PFSK-1 (cell line): ENCODE measurements around the gene RAB39A.
A peak's percentile ranks its signal among the peaks of the same experiment; 100 is the strongest.

Experiments used
- POLR2AphosphoS5 ChIP-seq: IDR thresholded peaks from 2 replicates; pipeline ENCODE4 v1.6.1; 2012; ENCODE audit warnings: low read depth, mild to moderate bottlenecking, control low read depth, low read length, moderate library complexity
- TAF1 ChIP-seq: IDR thresholded peaks from 2 replicates; pipeline ENCODE4 v1.6.1; 2012; ENCODE audit warnings: low read length, control low read depth, borderline replicate concordance; ENCODE audit not compliant: insufficient read depth
- TF ChIP-seq, protein P1 (sequence below), 2 experiments: IDR thresholded peaks; 2 replicates each; pipeline versions ENCODE4 v1.6.1 to v1.8.0; 2011 to 2012; ENCODE audit warnings: low read depth in 2 of 2, low read length in 2 of 2, control low read depth in 1 of 2, inconsistent platforms in 1 of 2, mild to moderate bottlenecking in 1 of 2, moderate library complexity in 1 of 2; ENCODE audit not compliant: insufficient read depth in 1 of 2

- TF ChIP-seq TAF1 = no peak
- TF ChIP-seq, protein P1, sequence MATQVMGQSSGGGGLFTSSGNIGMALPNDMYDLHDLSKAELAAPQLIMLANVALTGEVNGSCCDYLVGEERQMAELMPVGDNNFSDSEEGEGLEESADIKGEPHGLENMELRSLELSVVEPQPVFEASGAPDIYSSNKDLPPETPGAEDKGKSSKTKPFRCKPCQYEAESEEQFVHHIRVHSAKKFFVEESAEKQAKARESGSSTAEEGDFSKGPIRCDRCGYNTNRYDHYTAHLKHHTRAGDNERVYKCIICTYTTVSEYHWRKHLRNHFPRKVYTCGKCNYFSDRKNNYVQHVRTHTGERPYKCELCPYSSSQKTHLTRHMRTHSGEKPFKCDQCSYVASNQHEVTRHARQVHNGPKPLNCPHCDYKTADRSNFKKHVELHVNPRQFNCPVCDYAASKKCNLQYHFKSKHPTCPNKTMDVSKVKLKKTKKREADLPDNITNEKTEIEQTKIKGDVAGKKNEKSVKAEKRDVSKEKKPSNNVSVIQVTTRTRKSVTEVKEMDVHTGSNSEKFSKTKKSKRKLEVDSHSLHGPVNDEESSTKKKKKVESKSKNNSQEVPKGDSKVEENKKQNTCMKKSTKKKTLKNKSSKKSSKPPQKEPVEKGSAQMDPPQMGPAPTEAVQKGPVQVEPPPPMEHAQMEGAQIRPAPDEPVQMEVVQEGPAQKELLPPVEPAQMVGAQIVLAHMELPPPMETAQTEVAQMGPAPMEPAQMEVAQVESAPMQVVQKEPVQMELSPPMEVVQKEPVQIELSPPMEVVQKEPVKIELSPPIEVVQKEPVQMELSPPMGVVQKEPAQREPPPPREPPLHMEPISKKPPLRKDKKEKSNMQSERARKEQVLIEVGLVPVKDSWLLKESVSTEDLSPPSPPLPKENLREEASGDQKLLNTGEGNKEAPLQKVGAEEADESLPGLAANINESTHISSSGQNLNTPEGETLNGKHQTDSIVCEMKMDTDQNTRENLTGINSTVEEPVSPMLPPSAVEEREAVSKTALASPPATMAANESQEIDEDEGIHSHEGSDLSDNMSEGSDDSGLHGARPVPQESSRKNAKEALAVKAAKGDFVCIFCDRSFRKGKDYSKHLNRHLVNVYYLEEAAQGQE (IDR thresholded peaks at IDR 0.05; ENCODE audit: insufficient read depth in 1 of 2, low read depth in 2 of 2, low read length in 2 of 2) = peak; percentile 51 to 87; a peak in 3 of 4 replicates
- TF ChIP-seq POLR2AphosphoS5 = no peak
Observed at GRCh38 chr11:108003623-108004022, 75.4 kb downstream of the RAB39A start.
